ENCODE results near the gene RPP38. TPM values are rescaled to one million over a fixed set of nuclear protein-coding genes. Genes with fewer than 3 reads are reported as not detected.

The RPP38 gene
- polyA plus RNA-seq, 1 of the 3 experiments (the other 2 are of a cell fraction): 18.5 TPM

DNA sequence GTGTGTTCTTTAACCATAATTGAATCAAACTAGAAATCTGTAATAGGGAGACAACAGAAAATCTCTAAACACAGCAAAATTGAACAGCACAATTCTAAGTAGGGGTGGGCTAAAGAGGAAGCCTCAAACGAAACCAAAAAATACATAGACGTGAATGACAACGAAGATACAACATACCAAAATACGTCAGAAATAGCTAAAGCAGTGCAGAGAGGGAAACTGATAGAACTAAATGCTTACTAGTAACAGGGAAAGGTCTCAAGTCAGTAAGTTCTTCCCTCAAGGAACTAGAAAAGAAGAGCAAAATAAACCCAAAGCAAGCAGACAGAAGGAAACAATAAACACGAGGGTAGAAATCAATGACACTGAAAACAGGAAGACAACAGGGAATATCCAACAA, 19.1 kb downstream of the RPP38 start:
- 88% methylated on average over 5 of the region's 5 CpGs for WGBS (ENCODE audit: low lambda C conversion rate)
- H3K79me2 ChIP-seq (ENCODE audit: insufficient read depth): peaks cover 5% of the 10 kb centered on the region; the same call in 1 of the 2 replicates

DNA sequence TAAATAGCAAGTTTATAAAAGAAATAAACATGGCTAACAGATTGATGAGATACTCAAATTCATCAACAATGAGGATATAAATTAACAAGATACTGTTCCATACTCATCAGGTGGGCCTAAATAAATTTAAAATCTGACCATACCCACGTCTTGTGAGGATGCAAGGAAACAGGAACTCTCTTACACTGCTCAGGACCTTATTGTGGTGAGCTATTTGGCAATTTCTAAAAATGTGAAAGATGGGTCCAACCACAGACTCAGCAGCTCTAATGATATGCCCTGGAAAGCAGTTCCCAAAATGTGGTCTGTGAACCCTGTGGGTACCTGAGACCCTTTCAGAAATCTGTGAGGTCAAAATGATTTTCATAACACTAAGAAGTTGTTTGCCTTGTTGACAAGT, 21.5 kb downstream of the RPP38 start:
- Histone ChIP-seq H3K36me3 (replicated peaks in 1 of 2; ENCODE audit: control insufficient read depth in 1 of 2, insufficient read depth in 2 of 2, low read length in 1 of 2) (peaks cover 38 to 62% of the 10 kb centered on the region in 2 experiments), H3K4me2 (no peak overlapping the region), H2AFZ (ENCODE audit: low read depth) (no peak overlapping the region), H3K4me3 (ENCODE audit: low read depth in 2 of 2, low read length in 1 of 2) (no peak overlapping the region), H3K9ac (no peak overlapping the region), H4K20me1 (ENCODE audit: insufficient read depth) (no peaks in the 10 kb centered on the region), H3K79me2 (ENCODE audit: insufficient read depth) (peaks cover 5% of the 10 kb centered on the region; the same call in 1 of the 2 replicates), H3K4me1 (ENCODE audit: control insufficient read depth in 1 of 2, insufficient read depth in 2 of 2, low read depth in 1 of 2, low read length in 1 of 2) (peaks cover 0 to 14% of the 10 kb centered on the region in 2 experiments; a peak in 2 of 4 replicates), H3K27ac (ENCODE audit: low read depth in 2 of 2, low read length in 1 of 2) (no peak overlapping the region), H3K27me3 (ENCODE audit: insufficient read depth) (no peaks in the 10 kb centered on the region), H3K9me2 (no peaks in the 10 kb centered on the region), H3K9me3 (no peaks in the 10 kb centered on the region), H3F3A (replicated peaks; ENCODE audit: insufficient read depth) (peaks cover 3% of the 10 kb centered on the region)
- no peak for DNase-seq
- 94% methylated on average over 1 of the region's 1 CpG for WGBS (ENCODE audit: low lambda C conversion rate)
- TF ChIP-seq ELF1 (IDR thresholded peaks at IDR 0.05) (no peak), MXI1 (IDR thresholded peaks at IDR 0.05; ENCODE audit: low read depth, low read length) (no peak), TAF1 (IDR thresholded peaks at IDR 0.05; ENCODE audit: borderline replicate concordance, low read depth, low read length) (no peak)
- TF ChIP-seq, protein P1, sequence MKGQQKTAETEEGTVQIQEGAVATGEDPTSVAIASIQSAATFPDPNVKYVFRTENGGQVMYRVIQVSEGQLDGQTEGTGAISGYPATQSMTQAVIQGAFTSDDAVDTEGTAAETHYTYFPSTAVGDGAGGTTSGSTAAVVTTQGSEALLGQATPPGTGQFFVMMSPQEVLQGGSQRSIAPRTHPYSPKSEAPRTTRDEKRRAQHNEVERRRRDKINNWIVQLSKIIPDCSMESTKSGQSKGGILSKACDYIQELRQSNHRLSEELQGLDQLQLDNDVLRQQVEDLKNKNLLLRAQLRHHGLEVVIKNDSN (IDR thresholded peaks at IDR 0.05; ENCODE audit: borderline replicate concordance, low read depth): no peak
- TF ChIP-seq, protein P2, sequence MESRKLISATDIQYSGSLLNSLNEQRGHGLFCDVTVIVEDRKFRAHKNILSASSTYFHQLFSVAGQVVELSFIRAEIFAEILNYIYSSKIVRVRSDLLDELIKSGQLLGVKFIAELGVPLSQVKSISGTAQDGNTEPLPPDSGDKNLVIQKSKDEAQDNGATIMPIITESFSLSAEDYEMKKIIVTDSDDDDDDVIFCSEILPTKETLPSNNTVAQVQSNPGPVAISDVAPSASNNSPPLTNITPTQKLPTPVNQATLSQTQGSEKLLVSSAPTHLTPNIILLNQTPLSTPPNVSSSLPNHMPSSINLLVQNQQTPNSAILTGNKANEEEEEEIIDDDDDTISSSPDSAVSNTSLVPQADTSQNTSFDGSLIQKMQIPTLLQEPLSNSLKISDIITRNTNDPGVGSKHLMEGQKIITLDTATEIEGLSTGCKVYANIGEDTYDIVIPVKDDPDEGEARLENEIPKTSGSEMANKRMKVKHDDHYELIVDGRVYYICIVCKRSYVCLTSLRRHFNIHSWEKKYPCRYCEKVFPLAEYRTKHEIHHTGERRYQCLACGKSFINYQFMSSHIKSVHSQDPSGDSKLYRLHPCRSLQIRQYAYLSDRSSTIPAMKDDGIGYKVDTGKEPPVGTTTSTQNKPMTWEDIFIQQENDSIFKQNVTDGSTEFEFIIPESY (IDR thresholded peaks at IDR 0.05; ENCODE audit: borderline replicate concordance, low read depth): no peak
- ChIA-PET CTCF (interaction anchor here (2.1 kb wide), 1 partner anchor 13 kb away, joined by 9 read pairs; no protein-coding TSS in a partner anchor), POLR2A (no interaction called here)

More for the DNA sequence above, 19.1 kb downstream of the RPP38 start:
- Histone ChIP-seq H3F3A (replicated peaks; ENCODE audit: insufficient read depth) (no peaks in the 10 kb centered on the region), H3K27ac (ENCODE audit: low read depth in 2 of 2, low read length in 1 of 2) (no peak overlapping the region), H3K4me3 (ENCODE audit: low read depth in 2 of 2, low read length in 1 of 2) (no peak overlapping the region; a peak in 1 of 4 replicates), H3K9ac (no peak overlapping the region), H4K20me1 (ENCODE audit: insufficient read depth) (no peaks in the 10 kb centered on the region), H3K27me3 (ENCODE audit: insufficient read depth) (no peaks in the 10 kb centered on the region), H3K36me3 (replicated peaks in 1 of 2; ENCODE audit: control insufficient read depth in 1 of 2, insufficient read depth in 2 of 2, low read length in 1 of 2) (peaks cover 41 to 65% of the 10 kb centered on the region in 2 experiments), H3K9me3 (no peaks in the 10 kb centered on the region), H3K4me1 (ENCODE audit: control insufficient read depth in 1 of 2, insufficient read depth in 2 of 2, low read depth in 1 of 2, low read length in 1 of 2) (peaks cover 0 to under 1% of the 10 kb centered on the region in 2 experiments; a peak in 1 of 4 replicates), H3K9me2 (no peaks in the 10 kb centered on the region), H2AFZ (ENCODE audit: low read depth) (no peak overlapping the region), H3K4me2 (no peak overlapping the region)
- TF ChIP-seq NRF1 (IDR thresholded peaks at IDR 0.05; ENCODE audit: low read depth, low read length) (no peak), YY1 (IDR thresholded peaks at IDR 0.05; ENCODE audit: low read depth) (no peak), NFIC (IDR thresholded peaks at IDR 0.05; ENCODE audit: borderline replicate concordance) (no peak), TCF12 (IDR thresholded peaks at IDR 0.05) (no peak), GABPA (IDR thresholded peaks at IDR 0.05; ENCODE audit: low read depth) (no peak), EP300 (IDR thresholded peaks at IDR 0.05; ENCODE audit: borderline replicate concordance in 1 of 2, low read depth in 1 of 2, low read length in 1 of 2) (no peak), JUND (IDR thresholded peaks at IDR 0.05) (no peak), ELF1 (IDR thresholded peaks at IDR 0.05) (no peak), MEF2A (IDR thresholded peaks at IDR 0.05; ENCODE audit: borderline replicate concordance, low read depth) (no peak), RCOR1 (IDR thresholded peaks at IDR 0.05; ENCODE audit: low read length) (no peak)
- TF ChIP-seq, protein P3, sequence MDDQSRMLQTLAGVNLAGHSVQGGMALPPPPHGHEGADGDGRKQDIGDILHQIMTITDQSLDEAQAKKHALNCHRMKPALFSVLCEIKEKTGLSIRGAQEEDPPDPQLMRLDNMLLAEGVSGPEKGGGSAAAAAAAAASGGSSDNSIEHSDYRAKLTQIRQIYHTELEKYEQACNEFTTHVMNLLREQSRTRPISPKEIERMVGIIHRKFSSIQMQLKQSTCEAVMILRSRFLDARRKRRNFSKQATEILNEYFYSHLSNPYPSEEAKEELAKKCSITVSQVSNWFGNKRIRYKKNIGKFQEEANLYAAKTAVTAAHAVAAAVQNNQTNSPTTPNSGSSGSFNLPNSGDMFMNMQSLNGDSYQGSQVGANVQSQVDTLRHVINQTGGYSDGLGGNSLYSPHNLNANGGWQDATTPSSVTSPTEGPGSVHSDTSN (IDR thresholded peaks at IDR 0.05): no peak
- TF ChIP-seq, protein P4, sequence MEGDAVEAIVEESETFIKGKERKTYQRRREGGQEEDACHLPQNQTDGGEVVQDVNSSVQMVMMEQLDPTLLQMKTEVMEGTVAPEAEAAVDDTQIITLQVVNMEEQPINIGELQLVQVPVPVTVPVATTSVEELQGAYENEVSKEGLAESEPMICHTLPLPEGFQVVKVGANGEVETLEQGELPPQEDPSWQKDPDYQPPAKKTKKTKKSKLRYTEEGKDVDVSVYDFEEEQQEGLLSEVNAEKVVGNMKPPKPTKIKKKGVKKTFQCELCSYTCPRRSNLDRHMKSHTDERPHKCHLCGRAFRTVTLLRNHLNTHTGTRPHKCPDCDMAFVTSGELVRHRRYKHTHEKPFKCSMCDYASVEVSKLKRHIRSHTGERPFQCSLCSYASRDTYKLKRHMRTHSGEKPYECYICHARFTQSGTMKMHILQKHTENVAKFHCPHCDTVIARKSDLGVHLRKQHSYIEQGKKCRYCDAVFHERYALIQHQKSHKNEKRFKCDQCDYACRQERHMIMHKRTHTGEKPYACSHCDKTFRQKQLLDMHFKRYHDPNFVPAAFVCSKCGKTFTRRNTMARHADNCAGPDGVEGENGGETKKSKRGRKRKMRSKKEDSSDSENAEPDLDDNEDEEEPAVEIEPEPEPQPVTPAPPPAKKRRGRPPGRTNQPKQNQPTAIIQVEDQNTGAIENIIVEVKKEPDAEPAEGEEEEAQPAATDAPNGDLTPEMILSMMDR (IDR thresholded peaks at IDR 0.05): no peak
- POLR2A ChIA-PET: no interaction called here
- CTCF ChIA-PET: no interaction called here
- no peak for DNase-seq
